ENCODE data around the gene DIS3L2. TPM values are rescaled to one million over a fixed set of nuclear protein-coding genes. Genes with fewer than 3 reads are reported as not detected.

The DIS3L2 gene
- total RNA-seq, 1 donor from 2014 or later: 20.6 TPM

DNA sequence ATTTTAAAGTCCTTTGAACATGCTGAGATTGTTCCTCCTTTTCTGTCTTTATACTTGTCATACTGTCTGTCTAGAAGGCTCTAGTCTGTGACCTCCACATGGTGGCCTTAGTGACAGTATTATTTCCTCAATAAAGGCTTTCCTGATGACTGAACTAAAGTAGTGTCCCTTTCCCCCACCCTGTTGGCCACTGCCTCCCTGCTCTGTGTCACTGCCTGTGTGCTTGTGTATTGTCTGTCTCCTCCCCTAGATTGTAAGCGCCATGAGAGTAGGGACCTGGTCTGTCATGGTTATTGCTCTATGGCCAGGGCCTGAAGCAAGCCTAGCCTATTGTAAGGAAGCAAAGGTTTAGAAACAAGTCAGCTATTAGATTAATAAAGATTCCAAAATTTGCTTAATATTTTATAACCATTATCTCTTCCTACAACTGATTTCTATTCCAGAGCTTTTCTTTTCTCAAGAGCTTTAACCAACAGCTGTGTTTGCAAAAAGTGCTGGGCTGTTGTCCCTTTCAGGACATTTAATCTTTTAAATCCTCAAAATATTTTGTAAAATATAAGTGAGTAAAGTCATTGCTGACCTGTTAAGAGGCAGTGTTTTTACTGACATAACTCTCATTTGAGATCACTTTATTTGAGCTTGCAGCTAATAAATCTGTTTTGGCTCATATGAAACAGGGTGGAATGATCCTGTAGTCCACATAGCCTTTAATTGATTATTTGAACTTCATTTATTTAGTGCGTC lies 35.5 kb downstream of the DIS3L2 start:
- Histone ChIP-seq H3K27me3 (no peaks in the 10 kb centered on the region), H3K27ac (no peak overlapping the region), H3K4me3 (no peak overlapping the region), H3K9me3 (no peaks in the 10 kb centered on the region), H3K36me3 (no peaks in the 10 kb centered on the region), H3K4me1 (no peaks in the 10 kb centered on the region)
- intact Hi-C loops (cut with DNase I): no loop called here
- TF ChIP-seq, protein P1, sequence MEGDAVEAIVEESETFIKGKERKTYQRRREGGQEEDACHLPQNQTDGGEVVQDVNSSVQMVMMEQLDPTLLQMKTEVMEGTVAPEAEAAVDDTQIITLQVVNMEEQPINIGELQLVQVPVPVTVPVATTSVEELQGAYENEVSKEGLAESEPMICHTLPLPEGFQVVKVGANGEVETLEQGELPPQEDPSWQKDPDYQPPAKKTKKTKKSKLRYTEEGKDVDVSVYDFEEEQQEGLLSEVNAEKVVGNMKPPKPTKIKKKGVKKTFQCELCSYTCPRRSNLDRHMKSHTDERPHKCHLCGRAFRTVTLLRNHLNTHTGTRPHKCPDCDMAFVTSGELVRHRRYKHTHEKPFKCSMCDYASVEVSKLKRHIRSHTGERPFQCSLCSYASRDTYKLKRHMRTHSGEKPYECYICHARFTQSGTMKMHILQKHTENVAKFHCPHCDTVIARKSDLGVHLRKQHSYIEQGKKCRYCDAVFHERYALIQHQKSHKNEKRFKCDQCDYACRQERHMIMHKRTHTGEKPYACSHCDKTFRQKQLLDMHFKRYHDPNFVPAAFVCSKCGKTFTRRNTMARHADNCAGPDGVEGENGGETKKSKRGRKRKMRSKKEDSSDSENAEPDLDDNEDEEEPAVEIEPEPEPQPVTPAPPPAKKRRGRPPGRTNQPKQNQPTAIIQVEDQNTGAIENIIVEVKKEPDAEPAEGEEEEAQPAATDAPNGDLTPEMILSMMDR (IDR thresholded peaks at IDR 0.05): no peak
- DNase-seq (ENCODE audit: low spot score in 2 of 2): no peak

DNA sequence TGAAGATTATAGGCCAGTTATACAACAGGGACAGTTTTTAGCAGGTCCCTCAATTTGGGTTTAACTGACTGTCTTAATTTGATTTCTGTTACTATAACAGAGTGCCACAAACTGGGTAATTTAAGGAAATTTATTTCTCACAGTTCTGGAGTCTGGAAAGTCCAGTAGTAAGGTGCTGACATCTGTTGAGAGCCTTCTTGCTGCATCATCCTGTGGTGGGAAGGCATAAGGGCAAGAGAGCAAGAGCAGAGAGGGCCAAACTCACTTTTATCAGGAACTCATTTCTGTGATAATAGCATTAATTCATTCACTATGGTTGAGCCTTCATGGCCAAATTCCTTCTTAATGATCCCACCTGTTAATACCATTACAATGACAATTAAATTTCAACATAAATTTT lies 36.5 kb downstream of the DIS3L2 start:
- DNase-seq (ENCODE audit: low spot score in 2 of 2): no peak
- Histone ChIP-seq H3K9me3 (no peaks in the 10 kb centered on the region), H3K36me3 (no peaks in the 10 kb centered on the region), H3K4me3 (no peak overlapping the region), H3K27ac (no peak overlapping the region), H3K4me1 (no peaks in the 10 kb centered on the region), H3K27me3 (no peaks in the 10 kb centered on the region)
- TF ChIP-seq, protein P1 (IDR thresholded peaks at IDR 0.05): no peak
- intact Hi-C loops (cut with DNase I): no loop called here

DNA sequence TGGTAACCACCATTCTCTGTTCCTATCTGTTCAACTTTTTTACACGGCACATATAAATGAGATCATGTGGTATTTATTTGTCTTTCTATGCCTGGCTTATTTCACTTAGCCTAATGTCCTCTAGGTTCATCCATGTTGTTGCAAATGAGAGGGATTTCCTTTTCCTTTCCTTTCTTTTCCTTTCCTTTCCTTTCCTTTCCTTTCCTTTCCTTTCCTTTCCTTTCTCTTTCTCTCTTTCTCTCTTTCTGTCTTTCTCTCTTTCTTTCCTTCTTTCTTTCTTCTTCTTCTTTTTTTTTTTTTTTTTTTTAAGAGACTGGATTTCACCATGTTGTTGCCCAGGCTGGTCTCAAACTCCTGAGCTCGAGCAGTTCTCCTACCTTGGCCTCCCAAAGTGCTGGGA lies 38.9 kb downstream of the DIS3L2 start:
- Histone ChIP-seq H3K4me3 (no peak overlapping the region), H3K36me3 (no peaks in the 10 kb centered on the region), H3K27ac (no peak overlapping the region), H3K9me3 (no peaks in the 10 kb centered on the region), H3K27me3 (no peaks in the 10 kb centered on the region), H3K4me1 (no peaks in the 10 kb centered on the region)
- intact Hi-C loops (cut with DNase I): no loop called here
- TF ChIP-seq, protein P1 (IDR thresholded peaks at IDR 0.05): no peak
- no peak for DNase-seq (ENCODE audit: low spot score in 2 of 2)

DNA sequence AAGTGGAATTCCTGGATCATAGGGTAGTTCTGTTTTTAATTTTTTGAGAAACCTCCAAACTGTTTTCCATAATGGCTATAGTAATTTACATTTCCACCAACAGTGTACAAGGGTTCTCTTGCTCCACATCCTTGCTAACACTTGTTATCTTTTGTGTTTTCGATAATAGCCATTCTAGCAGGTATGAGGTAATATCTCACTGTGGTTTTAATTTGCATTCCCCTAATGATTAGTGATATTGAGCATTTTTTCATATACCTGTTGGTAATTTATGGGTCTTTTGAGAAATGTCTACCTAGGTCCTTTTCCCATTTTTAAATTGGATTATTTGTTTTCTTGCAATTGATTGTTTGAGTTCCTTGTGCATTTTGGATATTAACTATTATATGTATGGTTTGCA lies 39.6 kb downstream of the DIS3L2 start:
- intact Hi-C loops (cut with DNase I): no loop called here
- H3K27ac ChIP-seq: no peak overlapping the region
- H3K27me3 ChIP-seq: no peaks in the 10 kb centered on the region
- no peaks in the 10 kb centered on the region for H3K9me3 ChIP-seq
- TF ChIP-seq, protein P1 (IDR thresholded peaks at IDR 0.05): no peak
- H3K36me3 ChIP-seq: no peaks in the 10 kb centered on the region
- H3K4me3 ChIP-seq: no peak overlapping the region
- no peak for DNase-seq (ENCODE audit: low spot score in 2 of 2)
- H3K4me1 ChIP-seq: no peaks in the 10 kb centered on the region

DNA sequence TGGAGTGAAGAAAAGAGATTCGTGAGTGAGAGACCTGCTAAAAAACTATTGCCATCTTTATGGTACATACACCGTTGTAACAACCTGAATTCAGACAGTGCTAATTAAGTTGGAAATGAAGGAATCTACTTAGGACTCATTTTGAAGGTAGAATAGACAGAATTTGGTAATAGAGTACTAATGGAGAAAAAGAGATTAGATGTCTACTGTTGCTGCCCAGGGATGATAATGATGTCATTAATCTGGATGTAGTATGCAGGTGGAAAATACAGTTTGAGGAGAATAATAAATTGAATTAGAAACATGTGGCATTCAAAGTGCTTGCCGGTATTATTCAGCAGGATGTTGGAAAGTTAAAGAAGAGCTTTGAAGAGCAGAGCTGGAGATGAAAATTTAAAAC lies 44.7 kb downstream of the DIS3L2 start:
- Histone ChIP-seq H3K4me3 (no peak overlapping the region), H3K9me3 (no peaks in the 10 kb centered on the region), H3K27me3 (no peaks in the 10 kb centered on the region), H3K36me3 (no peaks in the 10 kb centered on the region), H3K27ac (no peak overlapping the region), H3K4me1 (no peaks in the 10 kb centered on the region)
- no peak for DNase-seq (ENCODE audit: low spot score in 2 of 2)
- intact Hi-C loops (cut with DNase I): no loop called here
- TF ChIP-seq, protein P1 (IDR thresholded peaks at IDR 0.05): no peak

Data from ascending aorta (tissue), 2 donors.